GM12865 (cell line): Measurements from ENCODE around the gene SOHLH2.

Source experiments
- DNase-seq: peaks from one replicate; pipeline ENCODE4 v3.0.0; 2010; ENCODE audit warnings: low read depth
- H3K4me3 ChIP-seq: 2 replicates; pipeline ENCODE4 v1.5.1; 2011; ENCODE audit warnings: mild to moderate bottlenecking, low read depth, low read length, control low read depth
- CTCF ChIP-seq: IDR thresholded peaks from 2 replicates; pipeline ENCODE4 v1.5.1; 2011; ENCODE audit warnings: low read length, control low read depth, low read depth, inconsistent platforms; ENCODE audit not compliant: insufficient read depth; ENCODE audit errors: missing control alignments

The SOHLH2 gene

GRCh38 chr13:36166046-36166445, 48.3 kb downstream of the SOHLH2 start:
- no peak for TF ChIP-seq CTCF
- no peak for DNase-seq
- no peak overlapping the region for H3K4me3 ChIP-seq

- no peak for DNase-seq
- no peak overlapping the region for H3K4me3 ChIP-seq
- TF ChIP-seq CTCF = no peak
These were observed 50.5 kb downstream of the SOHLH2 start for GRCh38 chr13:36163809-36164308.

- no peak for TF ChIP-seq CTCF
- DNase-seq = no peak
- no peak overlapping the region for H3K4me3 ChIP-seq
These were observed 51.1 kb downstream of the SOHLH2 start for GRCh38 chr13:36163286-36163685.

- no peak overlapping the region for H3K4me3 ChIP-seq
- no peak for TF ChIP-seq CTCF
- no peak for DNase-seq
These were observed 54.1 kb downstream of the SOHLH2 start for GRCh38 chr13:36160297-36160696.

- TF ChIP-seq CTCF = no peak
- DNase-seq = no peak
- no peak overlapping the region for H3K4me3 ChIP-seq
These were observed 55.7 kb downstream of the SOHLH2 start for GRCh38 chr13:36158611-36159010.

GRCh38 chr13:36157480-36157879, 56.9 kb downstream of the SOHLH2 start:
- no peak for DNase-seq
- TF ChIP-seq CTCF = no peak
- H3K4me3 ChIP-seq = no peak overlapping the region

- no peak for DNase-seq
- no peak overlapping the region for H3K4me3 ChIP-seq
These were observed 59.6 kb downstream of the SOHLH2 start for GRCh38 chr13:36154567-36155291.

More at GRCh38 chr13:36154567-36155291, 59.6 kb downstream of the SOHLH2 start:
- no peak for TF ChIP-seq CTCF
